ENCODE data around the gene COMMD2. TPM values are rescaled to one million over a fixed set of nuclear protein-coding genes. Genes with fewer than 3 reads are reported as not detected.

COMMD2 gene
- total and polyA plus RNA-seq, 2 donors (not counting 1 experiment from before 2014, with no cell fraction given): 15.0 to 45.1 TPM

GRCh38 chr3:149777414-149778214 is 25.3 kb upstream of the COMMD2 start:
- no peaks in the 10 kb centered on the region for H3K9me3 ChIP-seq (ENCODE audit: control extremely low read depth in 1 of 3, control insufficient read depth in 2 of 3, insufficient read depth in 1 of 3, low read length in 2 of 3)
- Mint-ChIP-seq H3K27me3 (peaks cover 6% of the 10 kb centered on the region), H3K4me3 (no peak overlapping the region), H3K4me1 (peaks cover 20% of the 10 kb centered on the region), H3K27ac (no peak overlapping the region), H3K9me3 (ENCODE audit: insufficient read depth) (no peaks in the 10 kb centered on the region)
- TF ChIP-seq CTCF (IDR thresholded peaks at IDR 0.05): no peak
- TF ChIP-seq EZH2 (IDR thresholded peaks at IDR 0.05; ENCODE audit: borderline replicate concordance, insufficient read depth, low read depth, low read length, poor library complexity, severe bottlenecking): no peak
- WGBS (ENCODE audit: insufficient coverage): 100% methylated on average over 2 of the region's 2 CpGs
- intact Hi-C loops (cut with micrococcal nuclease): no loop called here
- DNase-seq: no peak
- H3K27me3 ChIP-seq (replicated peaks in 1 of 4; ENCODE audit: control extremely low read depth in 1 of 4, control insufficient read depth in 3 of 4, insufficient read depth in 4 of 4, low read length in 3 of 4): no peaks in the 10 kb centered on the region
- CTCF ChIA-PET: interaction anchor here (1.0 to 3.4 kb wide), 4 partner anchors 11 to 103 kb away, joined by 3 to 15 read pairs (median 6); no protein-coding TSS in a partner anchor
- H3K4me1 ChIP-seq (ENCODE audit: control insufficient read depth in 2 of 2, insufficient read depth in 2 of 2, low read length in 2 of 2): peaks cover 24 to 25% of the 10 kb centered on the region in 2 donors
- H2AFZ ChIP-seq (ENCODE audit: insufficient read depth, low read depth, low read length, poor library complexity, severe bottlenecking): no peak overlapping the region
- no peaks in the 10 kb centered on the region for H4K20me1 ChIP-seq (ENCODE audit: control insufficient read depth, insufficient read depth, low read length, poor library complexity, severe bottlenecking)
- no peak overlapping the region for H3K9ac ChIP-seq (ENCODE audit: low read length)
- no peak overlapping the region for H3K27ac ChIP-seq (ENCODE audit: low read length in 2 of 2)
- ATAC-seq (ENCODE audit: low read depth): no peak
- no peaks in the 10 kb centered on the region for H3K79me2 ChIP-seq (ENCODE audit: control insufficient read depth, insufficient read depth, low read length)
- POLR2A ChIA-PET: no interaction called here
- no peaks in the 10 kb centered on the region for H3K36me3 ChIP-seq (replicated peaks in 1 of 2; ENCODE audit: control extremely low read depth in 1 of 2, control insufficient read depth in 1 of 2, extremely low read depth in 1 of 2, insufficient read depth in 2 of 2, low read length in 1 of 2)
- no peak overlapping the region for H3K4me2 ChIP-seq (replicated peaks; ENCODE audit: low read depth, low read length, poor library complexity, severe bottlenecking)
- H3K4me3 ChIP-seq (ENCODE audit: control extremely low read depth in 1 of 5, extremely low read depth in 1 of 5, insufficient read depth in 1 of 5, low read depth in 2 of 5, low read length in 4 of 5): no peak overlapping the region

GRCh38 chr3:149776170-149776569 is 23.9 kb upstream of the COMMD2 start:
- Histone ChIP-seq H3K4me3 (ENCODE audit: control extremely low read depth in 1 of 5, extremely low read depth in 1 of 5, insufficient read depth in 1 of 5, low read depth in 2 of 5, low read length in 4 of 5) (no peak overlapping the region), H3K9me3 (ENCODE audit: control extremely low read depth in 1 of 3, control insufficient read depth in 2 of 3, insufficient read depth in 1 of 3, low read length in 2 of 3) (no peaks in the 10 kb centered on the region), H3K36me3 (replicated peaks in 1 of 2; ENCODE audit: control extremely low read depth in 1 of 2, control insufficient read depth in 1 of 2, extremely low read depth in 1 of 2, insufficient read depth in 2 of 2, low read length in 1 of 2) (no peaks in the 10 kb centered on the region), H3K9ac (ENCODE audit: low read length) (no peak overlapping the region), H3K4me1 (ENCODE audit: control insufficient read depth in 2 of 2, insufficient read depth in 2 of 2, low read length in 2 of 2) (peaks cover 10 to 12% of the 10 kb centered on the region in 2 donors), H3K79me2 (ENCODE audit: control insufficient read depth, insufficient read depth, low read length) (no peaks in the 10 kb centered on the region), H2AFZ (ENCODE audit: insufficient read depth, low read depth, low read length, poor library complexity, severe bottlenecking) (no peak overlapping the region), H3K27ac (ENCODE audit: low read length in 2 of 2) (no peak overlapping the region), H3K27me3 (replicated peaks in 1 of 4; ENCODE audit: control extremely low read depth in 1 of 4, control insufficient read depth in 3 of 4, insufficient read depth in 4 of 4, low read length in 3 of 4) (no peaks in the 10 kb centered on the region), H4K20me1 (ENCODE audit: control insufficient read depth, insufficient read depth, low read length, poor library complexity, severe bottlenecking) (no peaks in the 10 kb centered on the region), H3K4me2 (replicated peaks; ENCODE audit: low read depth, low read length, poor library complexity, severe bottlenecking) (no peak overlapping the region)
- POLR2A ChIA-PET: no interaction called here
- ATAC-seq (ENCODE audit: low read depth) (no peak), DNase-seq (no peak)
- intact Hi-C loops (cut with micrococcal nuclease): no loop called here
- Mint-ChIP-seq H3K4me1 (peaks cover 10% of the 10 kb centered on the region), H3K4me3 (no peak overlapping the region), H3K27ac (no peak overlapping the region), H3K27me3 (peaks cover 12% of the 10 kb centered on the region), H3K9me3 (ENCODE audit: insufficient read depth) (no peaks in the 10 kb centered on the region)
- CTCF ChIA-PET: interaction anchor here (1.1 to 17.2 kb wide), 4 partner anchors 10 to 104 kb away, joined by 3 to 307 read pairs (median 10); partner anchors contain the start of gene COMMD2
- TF ChIP-seq CTCF (IDR thresholded peaks at IDR 0.05) (no peak), EZH2 (IDR thresholded peaks at IDR 0.05; ENCODE audit: borderline replicate concordance, insufficient read depth, low read depth, low read length, poor library complexity, severe bottlenecking) (no peak)
- WGBS (ENCODE audit: insufficient coverage): 92% methylated on average over 1 of the region's 1 CpG
